Large intestine (tissue), 3 donors: Measurements from ENCODE around the gene DPP10. TPM values are rescaled to one million over a fixed set of nuclear protein-coding genes. Genes with fewer than 3 reads are reported as not detected.

Experiments
- DNase-seq, 2 donors: peaks; one replicate each; pipeline versions ENCODE4 v3.0.0 to v3.0.0-alpha.2; 2013
- H3K27ac ChIP-seq: one replicate; pipeline ENCODE4 v1.5.1; 2013; ENCODE audit warnings: low read length
- H3K27me3 ChIP-seq: 2 replicates; pipeline ENCODE4 v1.6.1; 2013; ENCODE audit warnings: low read length; ENCODE audit not compliant: control insufficient read depth, insufficient read depth
- H3K36me3 ChIP-seq: 2 replicates; pipeline ENCODE4 v1.6.1; 2013; ENCODE audit warnings: low read length; ENCODE audit not compliant: control insufficient read depth, insufficient read depth
- H3K4me1 ChIP-seq: one replicate; pipeline ENCODE4 v1.6.1; 2013; ENCODE audit warnings: low read length; ENCODE audit not compliant: control insufficient read depth, insufficient read depth
- H3K4me3 ChIP-seq: one replicate; pipeline ENCODE4 v1.5.1; 2013; ENCODE audit warnings: low read length
- H3K9me3 ChIP-seq: one replicate; pipeline ENCODE4 v1.6.1; 2013; ENCODE audit warnings: mild to moderate bottlenecking, low read depth, low read length, moderate library complexity; ENCODE audit not compliant: control insufficient read depth
- WGBS: methylation state at CpG from one replicate; pipeline ENCODE4 v1.1.5; 2013; ENCODE audit warnings: low lambda C conversion rate; ENCODE audit not compliant: insufficient coverage; 5-methylcytosine and 5-hydroxymethylcytosine counted together
- polyA plus RNA-seq: library from polyadenylated mRNA; unstranded; fragments of 120-200 nt; gene quantifications from one replicate; pipeline ENCODE4 v1.2.1, GENCODE V29; 2013

Gene DPP10
- polyA plus RNA-seq, 1 donor, result 17.3 TPM

GRCh38 chr2:114814355-114814754 lies 371.9 kb downstream of the DPP10 start:
- no peaks in the 10 kb centered on the region for H3K4me1 ChIP-seq
- no CpG with 5 or more reads among the region's 6 CpGs for WGBS

GRCh38 chr2:114821055-114821454 lies 378.6 kb downstream of the DPP10 start:
- Histone ChIP-seq H3K27ac (no peak overlapping the region), H3K9me3 (no peaks in the 10 kb centered on the region), H3K4me3 (no peak overlapping the region), H3K36me3 (no peaks in the 10 kb centered on the region), H3K27me3 (no peaks in the 10 kb centered on the region), H3K4me1 (no peaks in the 10 kb centered on the region)
- WGBS, result no CpG with 5 or more reads among the region's 3 CpGs
- no peak for DNase-seq

More at GRCh38 chr2:114814355-114814754, 371.9 kb downstream of the DPP10 start:
- Histone ChIP-seq H3K36me3 (no peaks in the 10 kb centered on the region), H3K27ac (no peak overlapping the region), H3K27me3 (no peaks in the 10 kb centered on the region), H3K9me3 (no peaks in the 10 kb centered on the region), H3K4me3 (no peak overlapping the region)
- no peak for DNase-seq

GRCh38 chr2:114843963-114844362 lies 401.5 kb downstream of the DPP10 start:
- H3K9me3 ChIP-seq, result no peaks in the 10 kb centered on the region
- no peaks in the 10 kb centered on the region for H3K4me1 ChIP-seq
- no peak overlapping the region for H3K4me3 ChIP-seq
- DNase-seq, result no peak
- H3K27ac ChIP-seq, result no peak overlapping the region
- H3K27me3 ChIP-seq, result no peaks in the 10 kb centered on the region
- no peaks in the 10 kb centered on the region for H3K36me3 ChIP-seq
- WGBS, result 100% methylated on average over 2 of the region's 3 CpGs

GRCh38 chr2:114857196-114857595 lies 414.8 kb downstream of the DPP10 start:
- Histone ChIP-seq H3K4me3 (no peak overlapping the region), H3K27ac (no peak overlapping the region), H3K36me3 (no peaks in the 10 kb centered on the region), H3K27me3 (no peaks in the 10 kb centered on the region), H3K9me3 (no peaks in the 10 kb centered on the region), H3K4me1 (no peaks in the 10 kb centered on the region)
- DNase-seq, result no peak
- WGBS, result no CpG with 5 or more reads among the region's 1 CpG

- DNase-seq, result no peak
- H3K27ac ChIP-seq, result no peak overlapping the region
- no peaks in the 10 kb centered on the region for H3K27me3 ChIP-seq
- H3K4me1 ChIP-seq, result no peaks in the 10 kb centered on the region
- no peaks in the 10 kb centered on the region for H3K9me3 ChIP-seq
- H3K36me3 ChIP-seq, result no peaks in the 10 kb centered on the region
- whole genome bisulfite sequencing, result 67% methylated on average over 1 of the region's 6 CpGs
- no peak overlapping the region for H3K4me3 ChIP-seq
Observed at GRCh38 chr2:114859726-114860510, 417.5 kb downstream of the DPP10 start.

- H3K27me3 ChIP-seq, result no peaks in the 10 kb centered on the region
- no peaks in the 10 kb centered on the region for H3K4me1 ChIP-seq
- no peak overlapping the region for H3K4me3 ChIP-seq
- WGBS, result no CpG with 5 or more reads among the region's 1 CpG
- no peaks in the 10 kb centered on the region for H3K36me3 ChIP-seq
- no peak for DNase-seq
- no peaks in the 10 kb centered on the region for H3K9me3 ChIP-seq
- H3K27ac ChIP-seq, result no peak overlapping the region
Observed at GRCh38 chr2:114862243-114862642, 419.8 kb downstream of the DPP10 start.

- no peak overlapping the region for H3K27ac ChIP-seq
- no peaks in the 10 kb centered on the region for H3K36me3 ChIP-seq
- no peaks in the 10 kb centered on the region for H3K9me3 ChIP-seq
- no peak for DNase-seq
- no peaks in the 10 kb centered on the region for H3K27me3 ChIP-seq
- 88% methylated on average over 4 of the region's 5 CpGs for WGBS
- no peaks in the 10 kb centered on the region for H3K4me1 ChIP-seq
- H3K4me3 ChIP-seq, result no peak overlapping the region
Observed at GRCh38 chr2:114864901-114865300, 422.5 kb downstream of the DPP10 start.

GRCh38 chr2:114880046-114880445 lies 437.6 kb downstream of the DPP10 start:
- Histone ChIP-seq H3K4me1 (no peaks in the 10 kb centered on the region), H3K36me3 (no peaks in the 10 kb centered on the region), H3K9me3 (no peaks in the 10 kb centered on the region), H3K27ac (no peak overlapping the region), H3K4me3 (no peak overlapping the region), H3K27me3 (no peaks in the 10 kb centered on the region)
- DNase-seq, result no peak
- WGBS, result 83% methylated on average over 2 of the region's 3 CpGs

GRCh38 chr2:114919985-114920384 lies 477.5 kb downstream of the DPP10 start:
- WGBS, result no CpG with 5 or more reads among the region's 2 CpGs
- no peak overlapping the region for H3K4me3 ChIP-seq
- no peak for DNase-seq
- H3K4me1 ChIP-seq, result no peaks in the 10 kb centered on the region
- H3K9me3 ChIP-seq, result no peaks in the 10 kb centered on the region
- no peaks in the 10 kb centered on the region for H3K27me3 ChIP-seq
- H3K27ac ChIP-seq, result no peak overlapping the region
- H3K36me3 ChIP-seq, result no peaks in the 10 kb centered on the region

- Histone ChIP-seq H3K27ac (no peak overlapping the region), H3K36me3 (no peaks in the 10 kb centered on the region), H3K9me3 (no peaks in the 10 kb centered on the region), H3K4me3 (no peak overlapping the region), H3K4me1 (no peaks in the 10 kb centered on the region), H3K27me3 (no peaks in the 10 kb centered on the region)
- no CpG with 5 or more reads among the region's 3 CpGs for WGBS
- DNase-seq, result no peak
Observed at GRCh38 chr2:114922076-114922475, 479.6 kb downstream of the DPP10 start.
